SHP77 (cell line): ENCODE results near the gene RETN.
"Not testable (repeated sequence)": the region's sequence is repeated elsewhere in the genome, so short reads cannot be mapped to it uniquely, and the experiment has no call there.

Experiments used
- DNase-seq, 2 experiments: peaks; one replicate each; lab custom pipeline; 2025; lab: John Stamatoyannopoulos, UW

Gene RETN

GRCh38 chr19:7637374-7638256 is 31.2 kb upstream of the RETN start:
- peak in 1 of 2 experiments; percentile 7 for DNase-seq

DNA sequence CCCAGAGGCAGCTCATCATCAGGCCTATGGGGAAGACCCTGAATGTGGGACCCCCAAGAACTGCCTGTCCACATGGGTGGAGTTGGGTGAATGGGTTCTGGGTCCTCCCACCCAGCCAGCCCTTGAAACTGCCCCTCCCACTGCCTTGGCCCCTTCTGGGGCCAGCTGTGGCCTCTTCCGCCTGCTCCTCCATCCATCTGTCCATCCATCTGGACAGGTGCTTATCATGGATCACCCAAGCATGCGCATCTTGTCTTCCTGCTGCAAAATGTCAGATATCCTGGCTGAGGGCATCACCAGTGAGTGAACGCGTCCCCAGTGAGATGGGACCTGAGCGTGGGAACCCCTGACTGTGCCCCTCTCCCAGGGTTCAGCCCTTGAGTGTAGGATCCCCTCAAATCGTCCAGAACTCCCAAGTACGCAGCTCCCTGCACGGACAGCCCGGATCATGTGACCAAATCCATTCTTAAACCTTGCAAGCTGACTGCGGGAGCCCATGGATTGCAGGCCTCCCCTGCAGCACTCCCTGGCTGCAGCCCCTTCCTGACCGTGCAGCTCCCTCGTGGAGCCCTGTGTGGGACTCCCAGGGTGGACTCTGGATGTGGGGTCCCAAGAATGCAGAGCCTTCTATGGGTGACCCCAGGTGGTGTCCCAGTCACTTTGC is 29.9 kb upstream of the RETN start:
- no peak for DNase-seq

GRCh38 chr19:7639863-7640348 is 28.9 kb upstream of the RETN start:
- no peak for DNase-seq

- no peak for DNase-seq
Observed at GRCh38 chr19:7640803-7641202, 28.0 kb upstream of the RETN start.

- no peak for DNase-seq
Observed at GRCh38 chr19:7641290-7642276, 27.3 kb upstream of the RETN start.

- no peak for DNase-seq
Observed at GRCh38 chr19:7642295-7643030, 26.4 kb upstream of the RETN start.

DNA sequence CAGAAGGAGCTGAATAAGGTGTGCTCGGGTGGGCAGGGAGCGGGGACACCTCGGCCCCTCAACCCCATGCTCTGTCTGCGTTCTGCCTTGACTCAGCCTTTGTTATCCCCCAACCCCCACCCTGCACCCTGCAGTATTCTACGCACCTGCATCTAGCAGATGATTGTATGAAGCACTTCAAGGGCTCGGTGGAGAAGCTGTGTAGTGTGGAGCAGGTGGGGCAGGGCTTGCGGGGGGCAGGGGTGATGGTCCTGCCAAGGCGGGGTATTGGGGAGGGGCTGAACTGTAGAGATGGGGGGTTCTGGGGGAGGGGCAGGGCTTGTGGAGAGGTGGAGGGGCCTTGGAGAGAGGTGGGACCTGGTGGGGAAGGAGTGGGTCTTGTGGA is 25.8 kb upstream of the RETN start:
- DNase-seq = no peak

DNA sequence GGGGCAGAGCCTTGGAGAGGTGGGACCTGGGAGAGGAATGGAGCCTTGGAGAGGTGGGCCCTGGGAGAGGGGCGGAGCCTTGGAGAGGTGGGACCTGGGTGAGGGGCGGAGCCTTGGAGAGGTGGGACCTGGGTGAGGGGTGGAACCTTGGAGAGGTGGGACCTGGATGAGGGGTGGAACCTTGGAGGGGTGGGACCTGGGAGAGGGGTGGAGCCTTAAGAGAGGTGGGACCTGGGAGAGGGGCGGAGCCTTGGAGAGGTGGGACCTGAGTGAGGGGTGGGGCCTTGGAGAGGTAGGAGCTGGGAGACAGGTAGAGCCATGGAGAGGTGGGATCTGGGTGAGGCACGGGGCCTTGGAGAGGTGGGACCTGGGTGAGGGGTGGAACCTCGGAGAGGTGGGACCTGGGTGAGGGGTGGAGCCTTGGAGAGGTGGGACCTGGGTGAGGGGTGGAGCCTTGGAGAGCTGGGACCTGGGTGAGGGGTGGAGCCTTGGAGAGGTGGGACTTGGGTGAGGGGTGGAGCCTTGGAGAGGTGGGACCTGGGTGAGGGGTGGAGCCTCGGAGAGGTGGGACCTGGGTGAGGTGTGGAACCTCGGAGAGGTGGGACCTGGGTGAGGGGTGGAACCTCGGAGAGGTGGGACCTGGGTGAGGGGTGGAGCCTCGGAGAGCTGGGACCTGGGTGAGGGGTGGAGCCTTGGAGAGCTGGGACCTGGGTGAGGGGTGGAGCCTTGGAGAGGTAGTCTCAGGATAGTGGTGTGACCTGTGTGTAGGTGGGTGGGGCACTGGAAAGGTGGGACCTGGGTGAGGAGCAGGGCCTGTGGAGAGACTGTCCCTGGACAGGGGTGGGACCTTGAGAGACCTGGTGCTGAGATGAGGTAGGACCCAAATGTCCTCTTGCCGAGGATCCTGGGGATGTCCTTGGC is 25.0 kb upstream of the RETN start:
- not testable (repeated sequence) for DNase-seq

DNA sequence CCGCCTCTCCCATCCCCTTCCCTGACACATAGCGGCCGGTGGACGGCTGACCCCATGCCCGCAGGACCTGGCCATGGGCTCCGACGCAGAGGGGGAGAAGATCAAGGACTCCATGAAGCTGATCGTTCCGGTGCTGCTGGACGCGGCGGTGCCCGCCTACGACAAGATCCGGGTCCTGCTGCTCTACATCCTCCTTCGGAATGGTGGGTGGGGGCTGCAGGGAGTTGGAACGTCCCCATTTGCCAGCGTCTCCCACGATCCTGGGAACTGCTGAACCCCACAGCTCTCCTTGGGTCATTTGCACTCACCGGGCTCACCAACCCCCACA is 24.3 kb upstream of the RETN start:
- DNase-seq = no peak

GRCh38 chr19:7645163-7645562 is 23.7 kb upstream of the RETN start:
- no peak for DNase-seq

- no peak for DNase-seq
Observed at GRCh38 chr19:7645656-7646425, 23.0 kb upstream of the RETN start.

DNA sequence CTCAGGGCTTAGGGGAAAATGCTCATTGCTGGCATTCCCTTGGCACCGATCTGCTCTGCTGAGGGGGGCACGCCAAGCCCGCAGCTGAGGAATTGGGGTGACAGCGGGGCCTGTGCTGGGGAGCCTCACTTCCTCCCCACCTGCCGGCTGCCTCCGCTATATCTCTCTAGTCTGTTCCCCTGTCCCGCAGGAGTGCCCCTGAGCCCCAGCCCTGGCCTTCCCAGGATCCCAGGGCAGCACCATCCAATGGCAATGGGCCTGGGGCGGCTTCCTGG is 22.5 kb upstream of the RETN start:
- DNase-seq = no peak

- no peak for DNase-seq
Observed at GRCh38 chr19:7647156-7647555, 21.7 kb upstream of the RETN start.

DNA sequence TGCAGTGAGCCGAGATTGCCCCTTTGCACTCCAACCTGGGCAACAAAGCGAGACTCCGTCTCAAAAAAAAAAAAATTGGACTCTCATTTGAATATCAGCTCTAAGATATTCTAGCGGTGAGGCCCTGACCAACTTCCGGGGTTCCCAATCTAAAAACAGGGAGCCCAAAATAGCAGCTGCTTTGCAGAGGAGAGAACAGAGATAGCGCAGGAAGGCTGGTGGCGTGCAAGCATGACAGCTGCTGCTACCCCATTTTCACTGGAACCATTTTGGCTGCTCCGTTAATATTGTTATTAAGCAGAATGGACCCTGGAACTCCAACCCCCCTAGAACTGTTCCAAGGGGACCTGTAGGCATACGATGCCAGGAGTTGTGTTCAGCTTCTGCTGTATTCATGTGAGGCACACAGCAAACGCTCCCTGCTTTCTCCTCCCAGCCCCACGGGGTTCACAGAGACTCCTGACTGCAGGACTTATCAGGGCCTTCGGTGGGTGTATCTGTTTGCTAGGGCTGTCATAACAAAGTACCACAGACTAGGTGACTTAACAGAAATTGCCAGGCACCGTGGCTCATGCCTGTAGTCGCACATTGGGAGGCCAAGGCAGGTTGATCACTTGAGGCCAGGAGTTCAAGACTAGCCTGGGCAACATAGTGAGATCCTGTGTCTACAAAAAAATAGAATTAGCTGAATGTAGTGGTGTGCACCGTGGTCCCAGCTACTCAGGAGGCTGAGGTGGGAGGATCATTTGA is 20.4 kb upstream of the RETN start:
- DNase-seq = no peak

GRCh38 chr19:7650148-7650547 is 18.7 kb upstream of the RETN start:
- DNase-seq = no peak

DNA sequence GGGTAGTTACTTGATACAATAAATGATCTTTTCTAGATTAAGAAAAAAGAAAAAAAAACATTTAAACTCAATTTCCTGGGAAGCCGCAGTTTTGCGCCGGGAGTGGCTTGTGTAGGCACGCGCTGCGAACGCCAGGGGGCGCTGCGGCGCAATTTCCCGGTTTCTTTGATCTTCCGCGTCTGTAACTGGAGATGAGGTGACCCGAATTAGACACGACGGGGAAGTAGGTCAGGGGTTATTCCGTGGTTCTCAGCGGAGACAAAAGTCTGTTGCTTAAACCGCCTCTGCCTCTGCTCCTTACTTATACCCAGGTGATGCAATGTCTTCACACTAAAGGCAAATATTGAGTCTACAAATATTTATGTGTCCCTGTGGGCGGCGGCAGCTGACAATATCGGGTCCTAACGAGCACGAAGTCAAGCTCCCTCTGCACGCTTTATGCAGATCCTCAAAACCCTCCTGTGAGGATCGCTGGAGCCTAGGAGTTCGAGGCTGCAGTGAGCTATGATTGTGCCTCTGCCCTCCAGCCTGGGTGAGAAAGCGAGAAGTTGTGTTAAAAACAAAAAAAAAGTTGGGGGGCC is 16.7 kb upstream of the RETN start:
- peak; percentile 55 to 63 for DNase-seq

DNA sequence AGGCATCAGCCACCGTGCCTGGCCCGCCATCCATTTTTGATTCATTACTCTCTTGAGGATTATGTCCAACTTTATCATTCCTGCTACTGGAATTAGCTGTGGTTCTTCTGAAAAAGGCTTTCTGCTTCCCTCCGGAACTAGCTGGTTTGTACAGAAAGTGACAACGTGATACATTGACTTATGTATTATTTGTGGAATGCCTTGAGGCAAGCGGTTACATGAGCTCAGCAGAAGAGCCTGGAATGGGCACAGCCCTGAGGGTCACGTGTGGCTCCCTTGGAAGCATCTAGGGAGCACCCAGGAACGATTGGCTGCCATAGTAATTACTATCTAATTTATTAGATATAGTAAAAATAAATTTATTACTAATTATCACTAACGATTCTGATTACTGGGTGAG is 14.4 kb upstream of the RETN start:
- DNase-seq = no peak

- no peak for DNase-seq
Observed at GRCh38 chr19:7655581-7655980, 13.3 kb upstream of the RETN start.
